ENCODE results near the gene ELMO1. TPM values are rescaled to one million over a fixed set of nuclear protein-coding genes. Genes with fewer than 3 reads are reported as not detected.

Gene ELMO1
- total RNA-seq, 2 donors from 2014 or later = 66.0 to 72.2 TPM

DNA sequence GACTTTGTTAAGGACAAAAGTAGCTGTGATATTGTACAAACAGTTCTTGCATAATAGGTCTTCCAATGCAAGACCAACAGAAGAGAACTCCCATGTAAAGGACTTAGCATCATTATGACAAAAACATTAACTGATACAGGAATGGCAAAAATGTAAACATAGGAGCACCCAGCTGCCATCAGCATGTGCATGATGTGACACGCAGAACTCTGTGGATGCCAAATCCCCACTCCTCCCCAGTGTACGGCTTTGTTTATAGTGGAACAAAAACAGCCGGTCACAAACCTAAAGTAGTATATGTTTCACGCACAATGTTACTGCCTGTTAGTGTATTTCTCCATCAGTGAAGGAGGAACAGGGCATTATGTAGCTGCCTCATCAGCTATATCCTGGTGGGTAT, 408.3 kb downstream of the ELMO1 start:
- H3K36me3 ChIP-seq = no peaks in the 10 kb centered on the region
- ATAC-seq (ENCODE audit: insufficient number of reproducible peaks, low FRiP score, low read depth) (no peak), DNase-seq (ENCODE audit: low spot score) (no peak)
- H3K4me1 ChIP-seq (ENCODE audit: control insufficient read depth in 1 of 2, low read depth in 2 of 2) = no peaks in the 10 kb centered on the region
- no peak overlapping the region for H3K4me3 ChIP-seq
- no peaks in the 10 kb centered on the region for H3K9me3 ChIP-seq
- H3K27me3 ChIP-seq (replicated peaks; ENCODE audit: insufficient read depth) = no peaks in the 10 kb centered on the region
- H3K27ac ChIP-seq = no peak overlapping the region
- TF ChIP-seq, protein P1, sequence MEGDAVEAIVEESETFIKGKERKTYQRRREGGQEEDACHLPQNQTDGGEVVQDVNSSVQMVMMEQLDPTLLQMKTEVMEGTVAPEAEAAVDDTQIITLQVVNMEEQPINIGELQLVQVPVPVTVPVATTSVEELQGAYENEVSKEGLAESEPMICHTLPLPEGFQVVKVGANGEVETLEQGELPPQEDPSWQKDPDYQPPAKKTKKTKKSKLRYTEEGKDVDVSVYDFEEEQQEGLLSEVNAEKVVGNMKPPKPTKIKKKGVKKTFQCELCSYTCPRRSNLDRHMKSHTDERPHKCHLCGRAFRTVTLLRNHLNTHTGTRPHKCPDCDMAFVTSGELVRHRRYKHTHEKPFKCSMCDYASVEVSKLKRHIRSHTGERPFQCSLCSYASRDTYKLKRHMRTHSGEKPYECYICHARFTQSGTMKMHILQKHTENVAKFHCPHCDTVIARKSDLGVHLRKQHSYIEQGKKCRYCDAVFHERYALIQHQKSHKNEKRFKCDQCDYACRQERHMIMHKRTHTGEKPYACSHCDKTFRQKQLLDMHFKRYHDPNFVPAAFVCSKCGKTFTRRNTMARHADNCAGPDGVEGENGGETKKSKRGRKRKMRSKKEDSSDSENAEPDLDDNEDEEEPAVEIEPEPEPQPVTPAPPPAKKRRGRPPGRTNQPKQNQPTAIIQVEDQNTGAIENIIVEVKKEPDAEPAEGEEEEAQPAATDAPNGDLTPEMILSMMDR (IDR thresholded peaks at IDR 0.05) = no peak

DNA sequence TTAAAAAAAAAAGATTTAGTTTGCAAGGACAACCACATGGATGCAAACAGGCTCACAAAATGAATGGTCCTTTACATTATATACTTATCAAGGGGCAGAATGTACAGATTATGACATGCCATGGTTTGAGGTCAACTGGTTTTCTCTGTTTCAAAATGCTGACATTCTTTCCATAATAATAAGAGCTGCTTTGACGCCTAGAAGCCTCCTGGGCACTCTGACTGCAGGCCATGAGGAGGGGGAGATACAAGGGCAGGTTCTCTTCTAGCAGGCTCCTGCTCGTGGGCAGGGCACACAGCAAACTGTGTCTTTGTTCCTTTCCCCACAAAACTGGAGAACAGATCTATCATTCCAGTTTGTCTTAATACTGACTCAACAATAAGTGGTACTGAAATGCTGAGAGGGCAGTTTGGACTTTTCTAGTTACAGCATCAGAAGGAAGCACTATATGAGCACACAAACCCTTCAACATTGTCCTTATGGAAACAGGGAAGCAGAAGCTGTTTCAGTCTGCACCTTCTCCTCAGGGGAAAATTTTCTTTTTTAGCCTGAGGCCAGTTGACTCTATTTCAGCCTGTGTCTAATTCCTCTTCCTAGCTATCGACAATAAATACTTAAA, 409.4 kb downstream of the ELMO1 start:
- Histone ChIP-seq H3K27me3 (replicated peaks; ENCODE audit: insufficient read depth) (no peaks in the 10 kb centered on the region), H3K4me3 (no peak overlapping the region), H3K27ac (no peak overlapping the region), H3K9me3 (no peaks in the 10 kb centered on the region), H3K4me1 (ENCODE audit: control insufficient read depth in 1 of 2, low read depth in 2 of 2) (no peaks in the 10 kb centered on the region), H3K36me3 (no peaks in the 10 kb centered on the region)
- DNase-seq (ENCODE audit: low spot score) = no peak
- ATAC-seq (ENCODE audit: insufficient number of reproducible peaks, low FRiP score, low read depth) = no peak
- TF ChIP-seq, protein P1 (IDR thresholded peaks at IDR 0.05) = no peak

DNA sequence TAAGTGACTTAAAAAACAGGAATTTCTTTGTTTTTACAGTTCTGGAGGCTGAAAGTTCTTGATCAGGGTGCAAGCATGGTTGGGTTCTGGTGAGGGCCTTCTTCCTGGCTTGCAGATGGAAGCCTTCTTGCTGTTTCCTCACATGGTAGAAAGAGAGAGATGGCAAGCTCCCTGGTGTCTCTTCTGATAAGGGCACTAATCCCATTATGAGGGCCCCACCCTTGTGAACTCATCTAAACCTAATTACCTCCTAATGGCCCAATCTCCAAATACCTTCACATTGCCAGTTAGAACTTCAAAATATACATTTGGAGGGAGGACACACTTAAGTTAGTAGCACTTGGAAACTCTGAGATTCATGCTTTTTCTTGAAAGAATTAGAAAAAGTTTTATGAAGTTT, 410.0 kb downstream of the ELMO1 start:
- ATAC-seq (ENCODE audit: insufficient number of reproducible peaks, low FRiP score, low read depth) (no peak), DNase-seq (ENCODE audit: low spot score) (no peak)
- Histone ChIP-seq H3K4me3 (no peak overlapping the region), H3K36me3 (no peaks in the 10 kb centered on the region), H3K27ac (no peak overlapping the region), H3K9me3 (no peaks in the 10 kb centered on the region), H3K4me1 (ENCODE audit: control insufficient read depth in 1 of 2, low read depth in 2 of 2) (no peaks in the 10 kb centered on the region), H3K27me3 (replicated peaks; ENCODE audit: insufficient read depth) (no peaks in the 10 kb centered on the region)
- TF ChIP-seq, protein P1 (IDR thresholded peaks at IDR 0.05) = no peak

DNA sequence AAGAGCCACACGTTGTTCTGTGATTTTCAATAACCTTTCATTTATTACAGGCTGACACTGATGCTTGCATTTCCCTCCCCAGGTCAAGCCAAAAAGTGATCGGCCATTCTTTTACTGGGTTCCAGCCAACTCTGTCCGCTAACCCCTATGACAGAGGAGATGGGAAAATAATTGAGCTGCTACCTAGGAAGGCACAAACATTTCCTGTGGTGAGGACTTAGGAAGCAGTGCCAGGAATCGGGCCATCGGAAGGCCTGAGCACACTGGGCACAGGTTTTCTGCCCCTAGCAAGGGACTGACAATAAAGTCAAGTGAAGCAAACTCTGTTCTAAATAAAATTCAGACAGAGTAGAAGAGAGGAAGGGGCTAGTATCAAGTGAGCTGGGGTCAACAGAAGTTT, 411.4 kb downstream of the ELMO1 start:
- ATAC-seq (ENCODE audit: insufficient number of reproducible peaks, low FRiP score, low read depth) = no peak
- H3K4me1 ChIP-seq (ENCODE audit: control insufficient read depth in 1 of 2, low read depth in 2 of 2) = peaks cover 4 to 6% of the 10 kb centered on the region in 2 donors
- H3K27me3 ChIP-seq (replicated peaks; ENCODE audit: insufficient read depth) = no peaks in the 10 kb centered on the region
- TF ChIP-seq, protein P1 (IDR thresholded peaks at IDR 0.05) = no peak
- no peak overlapping the region for H3K4me3 ChIP-seq
- H3K36me3 ChIP-seq = no peaks in the 10 kb centered on the region
- no peak overlapping the region for H3K27ac ChIP-seq
- H3K9me3 ChIP-seq = no peaks in the 10 kb centered on the region
- no peak for DNase-seq (ENCODE audit: low spot score)

DNA sequence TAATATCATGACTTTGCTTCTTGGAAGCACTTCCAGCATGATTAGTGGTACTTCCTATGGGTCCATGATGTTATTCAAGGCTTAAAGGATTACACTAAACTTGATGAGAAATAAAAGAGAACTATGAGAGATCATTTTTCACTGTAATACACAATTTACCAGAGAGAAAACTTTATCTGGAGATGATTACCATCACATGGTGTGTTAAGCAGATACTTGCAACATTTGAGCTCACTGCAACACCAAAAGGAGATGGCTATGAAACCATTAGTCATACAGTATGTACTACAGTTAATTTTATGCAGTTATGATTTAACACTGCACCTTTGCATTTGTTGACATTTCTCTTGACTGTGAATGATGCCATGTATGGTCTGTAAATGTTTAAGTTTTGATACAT, 413.0 kb downstream of the ELMO1 start:
- DNase-seq (ENCODE audit: low spot score) (no peak), ATAC-seq (ENCODE audit: insufficient number of reproducible peaks, low FRiP score, low read depth) (no peak)
- H3K36me3 ChIP-seq = no peaks in the 10 kb centered on the region
- H3K4me3 ChIP-seq = no peak overlapping the region
- no peaks in the 10 kb centered on the region for H3K27me3 ChIP-seq (replicated peaks; ENCODE audit: insufficient read depth)
- H3K9me3 ChIP-seq = no peaks in the 10 kb centered on the region
- H3K27ac ChIP-seq = no peak overlapping the region
- H3K4me1 ChIP-seq (ENCODE audit: control insufficient read depth in 1 of 2, low read depth in 2 of 2) = peaks cover 17 to 19% of the 10 kb centered on the region in 2 donors
- TF ChIP-seq, protein P1 (IDR thresholded peaks at IDR 0.05) = no peak

Data from thoracic aorta (tissue), 2 donors.